PC-9 (cell line): ENCODE measurements around the gene STXBP3.
"Not testable (repeated sequence)": the region's sequence is repeated elsewhere in the genome, so short reads cannot be mapped to it uniquely, and the experiment has no call there.

Experiments
- EZH2 ChIP-seq: fragments of 200-600 bp; sonication (generic); IDR thresholded peaks from 2 replicates; pipeline ENCODE4 v1.8.0; 2017; ENCODE audit warnings: antibody characterized with exemption, low read depth
- TF ChIP-seq, protein P1 (sequence below): fragments of 200-600 bp; sonication (generic); conservative IDR thresholded peaks from 2 replicates; pipeline ENCODE4 v1.6.1; 2017; ENCODE audit warnings: mixed run types, antibody characterized with exemption, mild to moderate bottlenecking, moderate library complexity

DNA sequence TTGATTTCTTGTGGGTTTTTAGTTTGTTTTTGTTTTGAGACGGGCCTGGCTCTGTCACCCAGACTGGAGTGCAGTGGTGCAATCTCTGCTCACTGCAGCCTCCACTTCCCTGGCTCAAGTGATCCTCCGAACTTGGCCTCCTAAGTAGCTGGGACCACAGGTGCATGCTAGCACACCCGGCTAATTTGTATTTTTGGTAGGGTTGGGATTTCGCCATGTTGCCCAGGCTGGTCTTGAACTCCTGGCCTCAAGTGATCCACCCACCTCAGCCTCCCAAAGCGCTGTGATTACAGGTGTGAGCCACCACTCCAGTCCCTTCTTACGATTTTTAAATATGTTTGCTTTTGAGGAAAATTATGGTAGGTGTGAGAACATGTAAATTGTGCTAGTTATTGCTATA is 44.4 kb upstream of the STXBP3 start:
- TF ChIP-seq, protein P1, sequence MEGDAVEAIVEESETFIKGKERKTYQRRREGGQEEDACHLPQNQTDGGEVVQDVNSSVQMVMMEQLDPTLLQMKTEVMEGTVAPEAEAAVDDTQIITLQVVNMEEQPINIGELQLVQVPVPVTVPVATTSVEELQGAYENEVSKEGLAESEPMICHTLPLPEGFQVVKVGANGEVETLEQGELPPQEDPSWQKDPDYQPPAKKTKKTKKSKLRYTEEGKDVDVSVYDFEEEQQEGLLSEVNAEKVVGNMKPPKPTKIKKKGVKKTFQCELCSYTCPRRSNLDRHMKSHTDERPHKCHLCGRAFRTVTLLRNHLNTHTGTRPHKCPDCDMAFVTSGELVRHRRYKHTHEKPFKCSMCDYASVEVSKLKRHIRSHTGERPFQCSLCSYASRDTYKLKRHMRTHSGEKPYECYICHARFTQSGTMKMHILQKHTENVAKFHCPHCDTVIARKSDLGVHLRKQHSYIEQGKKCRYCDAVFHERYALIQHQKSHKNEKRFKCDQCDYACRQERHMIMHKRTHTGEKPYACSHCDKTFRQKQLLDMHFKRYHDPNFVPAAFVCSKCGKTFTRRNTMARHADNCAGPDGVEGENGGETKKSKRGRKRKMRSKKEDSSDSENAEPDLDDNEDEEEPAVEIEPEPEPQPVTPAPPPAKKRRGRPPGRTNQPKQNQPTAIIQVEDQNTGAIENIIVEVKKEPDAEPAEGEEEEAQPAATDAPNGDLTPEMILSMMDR = not testable (repeated sequence)
- TF ChIP-seq EZH2 = not testable (repeated sequence)
